Measurements from ENCODE around the gene NKAPD1. TPM values are rescaled to one million over a fixed set of nuclear protein-coding genes. Genes with fewer than 3 reads are reported as not detected.

The NKAPD1 gene
- total and polyA plus RNA-seq, 9 of the 15 experiments (the other 6 are each of a cell fraction or from before 2014, with no cell fraction given): 14.1 to 73.5 (median 29.3) TPM

- no peak for TF ChIP-seq ZNF609 (CRISPR knock-in tag; IDR thresholded peaks at IDR 0.05; ENCODE audit: borderline replicate concordance)
Measured at GRCh38 chr11:112127056-112127455, 53.0 kb downstream of the NKAPD1 start (continued).

DNA sequence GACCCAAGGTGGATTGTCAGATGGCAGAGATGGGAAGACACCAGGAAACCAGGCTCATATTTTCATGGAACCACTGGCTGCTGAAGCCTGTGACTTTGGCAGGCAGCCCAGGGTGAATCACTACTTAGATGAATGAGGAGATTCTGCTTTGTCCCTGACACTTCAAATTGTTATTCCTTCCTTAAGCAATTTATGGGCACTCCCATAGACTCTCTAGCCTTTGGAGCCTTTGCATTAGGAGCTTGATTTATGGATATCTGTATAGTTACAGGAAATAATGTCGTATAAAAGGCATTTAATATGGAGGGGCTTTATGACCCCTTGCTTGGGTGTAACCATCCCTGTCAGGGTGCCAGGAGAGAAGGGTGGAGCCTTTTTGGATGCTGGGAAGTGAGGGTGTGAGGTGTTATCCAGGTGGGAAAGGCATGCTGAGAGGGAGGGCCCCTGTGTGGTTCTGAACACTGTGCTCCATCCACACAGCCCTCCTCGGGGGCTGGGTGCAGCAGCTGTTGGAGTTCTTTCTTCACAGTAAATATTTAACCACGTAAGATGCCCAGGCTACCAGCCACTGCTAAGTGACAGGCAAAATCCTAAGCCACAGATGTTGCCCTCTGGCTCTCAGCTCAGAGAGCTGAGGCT is 54.5 kb downstream of the NKAPD1 start:
- Histone ChIP-seq H3K27ac (ENCODE audit: extremely low read depth, low read depth, low read length) (no peak overlapping the region), H2AFZ (ENCODE audit: low read depth, low read length) (no peak overlapping the region), H3K79me2 (ENCODE audit: control insufficient read depth, insufficient read depth, low read length) (no peaks in the 10 kb centered on the region), H3K4me2 (ENCODE audit: insufficient read depth, low read length) (no peak overlapping the region), H4K20me1 (replicated peaks; ENCODE audit: control insufficient read depth, insufficient read depth, low read length) (no peaks in the 10 kb centered on the region), H3K4me1 (replicated peaks in 1 of 2; ENCODE audit: control insufficient read depth in 2 of 2, insufficient read depth in 2 of 2, low read length in 2 of 2) (no peaks in the 10 kb centered on the region), H3K36me3 (ENCODE audit: control insufficient read depth, insufficient read depth, low read length) (no peaks in the 10 kb centered on the region), H3K9me1 (ENCODE audit: control insufficient read depth, insufficient read depth, low read length) (no peaks in the 10 kb centered on the region), H3K27me3 (ENCODE audit: control insufficient read depth in 2 of 2, insufficient read depth in 2 of 2, low read length in 2 of 2) (no peaks in the 10 kb centered on the region), H3K4me3 (no peak overlapping the region), H3K9ac (ENCODE audit: insufficient read depth in 1 of 2, low read depth in 2 of 2, low read length in 2 of 2) (no peak overlapping the region), H3K9me3 (replicated peaks; ENCODE audit: control insufficient read depth, insufficient read depth, low read depth, low read length) (no peaks in the 10 kb centered on the region)
- intact Hi-C loops (cut with micrococcal nuclease): no loop called here
- CTCF ChIA-PET (ENCODE audit: low intra/inter-chr PET ratio): no interaction called here
- peak in 1 of 4 experiments; percentile 14 for DNase-seq (ENCODE audit: extremely low read depth in 1 of 4, low spot score in 3 of 4)
- 10% methylated on average over 3 of the region's 3 CpGs for WGBS (ENCODE audit: insufficient coverage, low coverage, missing lambda C conversion rate)
- ATAC-seq: no peak
- POLR2A ChIA-PET: no interaction called here
- no TSS peak for BruUV-seq (replicated peaks)
- no peak for FAIRE-seq
- in situ Hi-C loops (cut with MboI): no loop called here
- no peak for TF ChIP-seq MTA3 (IDR thresholded peaks at IDR 0.05; ENCODE audit: borderline replicate concordance)
- TF ChIP-seq, protein P1, sequence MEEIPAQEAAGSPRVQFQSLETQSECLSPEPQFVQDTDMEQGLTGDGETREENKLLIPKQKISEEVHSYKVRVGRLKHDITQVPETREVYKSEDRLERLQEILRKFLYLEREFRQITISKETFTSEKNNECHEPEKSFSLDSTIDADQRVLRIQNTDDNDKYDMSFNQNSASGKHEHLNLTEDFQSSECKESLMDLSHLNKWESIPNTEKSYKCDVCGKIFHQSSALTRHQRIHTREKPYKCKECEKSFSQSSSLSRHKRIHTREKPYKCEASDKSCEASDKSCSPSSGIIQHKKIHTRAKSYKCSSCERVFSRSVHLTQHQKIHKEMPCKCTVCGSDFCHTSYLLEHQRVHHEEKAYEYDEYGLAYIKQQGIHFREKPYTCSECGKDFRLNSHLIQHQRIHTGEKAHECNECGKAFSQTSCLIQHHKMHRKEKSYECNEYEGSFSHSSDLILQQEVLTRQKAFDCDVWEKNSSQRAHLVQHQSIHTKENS (CRISPR knock-in tag; IDR thresholded peaks at IDR 0.05): no peak
- peak; percentile 38; the same call in 1 of the 2 replicates for TF ChIP-seq FOSL1 (tag; conservative IDR thresholded peaks at IDR 0.05)
- no peak for TF ChIP-seq MAFG (tag; conservative IDR thresholded peaks at IDR 0.05)
- TF ChIP-seq ZNF668 (CRISPR knock-in tag; IDR thresholded peaks at IDR 0.05): no peak
- TF ChIP-seq, protein P2, sequence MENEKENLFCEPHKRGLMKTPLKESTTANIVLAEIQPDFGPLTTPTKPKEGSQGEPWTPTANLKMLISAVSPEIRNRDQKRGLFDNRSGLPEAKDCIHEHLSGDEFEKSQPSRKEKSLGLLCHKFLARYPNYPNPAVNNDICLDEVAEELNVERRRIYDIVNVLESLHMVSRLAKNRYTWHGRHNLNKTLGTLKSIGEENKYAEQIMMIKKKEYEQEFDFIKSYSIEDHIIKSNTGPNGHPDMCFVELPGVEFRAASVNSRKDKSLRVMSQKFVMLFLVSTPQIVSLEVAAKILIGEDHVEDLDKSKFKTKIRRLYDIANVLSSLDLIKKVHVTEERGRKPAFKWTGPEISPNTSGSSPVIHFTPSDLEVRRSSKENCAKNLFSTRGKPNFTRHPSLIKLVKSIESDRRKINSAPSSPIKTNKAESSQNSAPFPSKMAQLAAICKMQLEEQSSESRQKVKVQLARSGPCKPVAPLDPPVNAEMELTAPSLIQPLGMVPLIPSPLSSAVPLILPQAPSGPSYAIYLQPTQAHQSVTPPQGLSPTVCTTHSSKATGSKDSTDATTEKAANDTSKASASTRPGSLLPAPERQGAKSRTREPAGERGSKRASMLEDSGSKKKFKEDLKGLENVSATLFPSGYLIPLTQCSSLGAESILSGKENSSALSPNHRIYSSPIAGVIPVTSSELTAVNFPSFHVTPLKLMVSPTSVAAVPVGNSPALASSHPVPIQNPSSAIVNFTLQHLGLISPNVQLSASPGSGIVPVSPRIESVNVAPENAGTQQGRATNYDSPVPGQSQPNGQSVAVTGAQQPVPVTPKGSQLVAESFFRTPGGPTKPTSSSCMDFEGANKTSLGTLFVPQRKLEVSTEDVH (IDR thresholded peaks at IDR 0.05; ENCODE audit: low read depth, partially characterized antibody): no peak
- no peak for TF ChIP-seq ZNF75A (CRISPR knock-in tag; IDR thresholded peaks at IDR 0.05)
- no peak for TF ChIP-seq JUND (IDR thresholded peaks at IDR 0.05; ENCODE audit: borderline replicate concordance, low read depth, low read length)
- peak; percentile 12; the same call in 1 of the 3 replicates for TF ChIP-seq JUND (tag; IDR thresholded peaks at IDR 0.05; ENCODE audit: borderline replicate concordance, low read depth, low read length)
- TF ChIP-seq ZNF586 (CRISPR knock-in tag; conservative IDR thresholded peaks at IDR 0.05): no peak
- TF ChIP-seq ESRRA (IDR thresholded peaks at IDR 0.05; ENCODE audit: borderline replicate concordance, low read depth): no peak
